GM19467 (cell line): ENCODE data around the gene NOXO1.
"Not testable (repeated sequence)": the region's sequence is repeated elsewhere in the genome, so short reads cannot be mapped to it uniquely, and the experiment has no call there.

Experiments
- ATAC-seq: cut with Tn5 transposase; IDR thresholded peaks from one replicate; pipeline ENCODE4 v1.9.1; 2021; ENCODE audit warnings: mild to moderate bottlenecking, moderate library complexity; ENCODE audit not compliant: unreplicated experiment

NOXO1 gene

DNA sequence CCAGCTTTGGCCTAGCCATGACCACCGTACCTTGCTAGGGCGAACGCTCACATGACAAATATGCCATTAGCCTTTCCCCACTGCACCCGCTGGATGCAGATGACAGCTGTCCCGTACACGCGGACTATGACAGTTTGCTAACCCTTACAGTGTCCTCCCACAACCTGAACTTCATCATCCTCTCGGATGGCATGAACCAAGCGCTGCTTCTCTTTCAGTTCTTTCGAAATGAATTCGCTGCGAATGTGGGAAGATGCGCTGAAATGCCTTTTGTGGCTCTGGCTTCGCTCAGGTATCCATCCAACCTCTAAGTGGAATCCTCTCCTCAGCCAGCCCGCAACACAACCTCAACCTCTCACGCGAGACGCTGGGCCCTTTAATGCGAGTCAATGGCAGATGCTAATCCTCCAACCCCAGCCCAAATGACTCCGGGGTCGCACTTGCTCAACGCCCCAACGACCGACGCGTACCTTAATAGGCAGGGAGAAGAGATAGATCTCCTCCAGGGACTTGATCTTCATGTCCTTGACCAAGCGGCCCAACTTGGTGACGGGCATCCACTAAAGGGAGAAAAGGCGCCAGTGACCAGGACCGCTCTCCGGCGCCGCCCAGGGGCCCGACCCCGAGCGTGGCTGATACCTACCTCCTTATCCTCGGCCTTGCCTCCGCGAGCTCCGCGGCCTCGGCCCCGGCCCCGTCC, 17.3 kb downstream of the NOXO1 start:
- peak; percentile 1 for ATAC-seq

DNA sequence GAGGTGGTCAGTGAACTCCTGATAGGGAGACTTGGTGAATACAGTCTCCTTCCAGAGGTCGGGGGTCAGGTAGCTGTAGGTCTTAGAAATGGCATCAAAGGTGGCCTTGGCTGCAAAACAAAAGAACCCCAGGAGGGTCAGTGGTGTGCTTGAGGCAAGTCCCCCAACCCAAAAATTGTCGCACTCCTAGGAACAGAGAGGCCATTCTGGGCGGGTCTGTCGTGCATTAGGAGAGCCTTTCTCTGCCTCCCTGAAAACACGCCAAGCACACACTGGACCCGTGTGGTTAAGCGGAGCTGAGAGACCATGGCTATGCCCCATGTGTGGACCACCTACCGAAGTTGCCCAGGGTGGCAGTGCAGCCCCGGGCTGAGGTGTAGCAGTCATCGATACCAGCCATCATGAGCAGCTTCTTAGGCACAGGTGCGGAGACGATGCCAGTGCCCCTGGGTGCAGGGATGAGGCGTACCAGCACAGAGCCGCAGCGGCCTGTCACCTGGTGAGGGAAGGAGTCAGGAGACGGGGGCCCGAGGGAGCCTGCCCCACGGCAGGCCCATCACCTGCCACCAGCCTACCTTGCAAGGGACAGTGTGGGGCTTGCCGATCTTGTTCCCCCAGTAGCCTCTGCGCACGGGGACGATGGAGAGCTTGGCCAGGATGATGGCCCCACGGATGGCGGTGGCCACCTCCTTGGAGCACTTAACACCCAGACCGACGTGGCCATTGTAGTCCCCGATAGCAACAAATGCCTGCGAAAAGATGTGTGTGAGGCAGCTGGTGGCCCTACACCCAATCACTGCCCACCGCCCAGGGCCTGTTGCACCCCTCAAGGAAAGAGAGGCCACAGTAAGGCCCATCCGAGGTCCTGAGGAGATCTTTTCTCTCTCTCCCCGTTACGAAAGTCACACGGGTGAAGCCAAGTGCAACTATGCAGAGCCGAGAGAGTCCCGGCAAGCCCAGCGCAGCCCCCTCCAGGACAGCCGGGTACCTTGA, 18.8 kb downstream of the NOXO1 start:
- ATAC-seq, result not testable (repeated sequence)

DNA sequence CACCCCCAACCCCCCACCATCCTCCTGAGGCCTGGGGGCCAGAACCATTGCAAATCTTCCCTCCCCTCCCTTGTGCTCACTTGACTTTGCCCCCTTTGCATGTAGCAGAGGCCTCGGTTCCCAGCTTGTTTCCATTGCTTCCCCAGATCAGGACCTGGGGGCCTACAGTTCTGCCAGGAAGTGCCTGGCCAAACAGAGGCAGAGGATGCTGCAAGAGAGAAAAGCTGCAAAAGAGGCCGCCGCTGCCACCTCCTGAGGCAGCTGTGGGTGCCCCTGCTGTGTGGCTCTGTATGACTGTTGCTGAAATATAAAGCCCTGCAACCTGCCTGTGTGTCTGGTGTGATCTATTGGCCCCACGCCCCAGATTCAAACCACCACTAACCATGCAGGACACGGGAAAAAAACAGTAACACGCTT, 19.6 kb downstream of the NOXO1 start:
- no peak for ATAC-seq

DNA sequence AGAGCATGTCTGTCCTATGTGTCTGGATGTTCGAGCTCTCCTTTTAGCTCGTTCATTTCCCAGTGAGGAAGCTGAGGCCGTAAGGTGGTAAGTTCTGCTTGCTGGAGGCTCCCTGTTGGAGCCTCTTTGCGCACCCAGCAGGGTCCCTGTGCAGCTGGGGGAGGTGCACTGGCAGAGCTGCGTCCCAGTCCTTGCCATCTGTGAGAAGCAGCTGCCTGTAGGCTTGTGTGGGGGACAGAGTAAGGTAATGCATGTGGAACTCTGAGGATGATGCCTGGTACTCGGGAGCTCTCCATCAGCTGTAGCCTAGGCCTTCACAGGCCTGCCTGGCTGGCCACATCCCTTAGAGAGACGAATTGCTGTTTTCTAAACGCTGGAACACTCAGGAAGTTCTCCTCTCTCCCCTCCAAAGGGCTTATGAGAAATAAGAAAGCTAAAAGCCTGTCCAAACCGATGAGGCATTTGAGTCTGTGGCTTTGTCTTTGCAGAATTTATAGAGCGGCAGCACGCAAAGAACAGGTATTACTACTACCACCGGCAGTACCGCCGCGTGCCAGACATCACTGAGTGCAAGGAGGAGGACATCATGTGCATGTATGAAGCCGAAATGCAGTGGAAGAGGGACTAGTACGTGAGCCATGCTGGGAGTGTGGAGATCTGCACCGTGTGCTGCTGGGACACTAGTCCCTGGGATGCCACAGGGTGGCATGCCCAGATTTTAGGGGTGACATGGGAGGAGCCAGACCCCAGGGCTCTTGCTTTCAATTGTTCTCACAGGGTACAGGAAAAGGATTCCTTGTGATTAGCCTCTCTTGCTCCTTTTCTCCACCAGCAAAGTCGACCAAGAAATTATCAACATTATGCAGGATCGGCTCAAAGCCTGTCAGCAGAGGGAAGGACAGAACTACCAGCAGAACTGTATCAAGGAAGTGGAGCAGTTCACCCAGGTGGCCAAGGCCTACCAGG, 20.3 kb downstream of the NOXO1 start:
- no peak for ATAC-seq

DNA sequence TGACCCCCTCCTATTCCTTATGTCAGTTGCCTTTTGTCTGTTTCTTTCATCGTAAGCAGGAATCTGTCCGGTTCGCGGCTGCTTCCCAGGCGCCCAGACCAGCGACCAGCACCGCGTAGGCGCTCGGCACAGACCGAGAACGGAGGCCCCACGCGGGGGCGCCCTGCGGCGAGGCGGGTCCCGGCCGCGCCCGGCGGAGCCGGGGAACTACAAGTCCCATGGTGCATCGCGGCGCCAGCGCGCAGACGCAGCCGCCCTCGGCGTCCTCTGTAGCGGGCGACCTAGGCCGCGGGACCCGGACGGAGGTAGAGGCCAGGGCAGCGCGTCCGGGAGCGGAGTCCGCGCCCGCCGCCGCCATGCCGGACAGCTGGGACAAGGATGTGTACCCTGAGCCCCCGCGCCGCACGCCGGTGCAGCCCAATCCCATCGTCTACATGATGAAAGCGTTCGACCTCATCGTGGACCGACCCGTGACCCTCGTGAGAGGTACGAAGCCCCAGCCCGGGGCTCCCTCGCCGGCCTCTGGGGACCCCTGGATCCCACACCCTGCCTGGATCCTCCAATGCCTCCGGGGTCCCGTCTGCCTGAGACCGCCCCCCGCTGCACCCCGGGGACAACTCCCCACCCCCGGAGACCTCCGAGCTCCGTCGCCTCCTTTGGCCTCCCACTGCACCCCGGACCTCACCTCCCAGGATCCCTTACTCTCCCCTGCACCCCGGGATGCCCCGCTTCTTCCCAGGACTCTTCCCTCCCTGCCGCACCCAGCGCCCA, 21.8 kb downstream of the NOXO1 start, which contains the start of gene NDUFB10:
Gene NDUFB10, plus strand, starts transcription at position 270 of the 771 bp plus-strand sequence. Its CDS starts 87 bp downstream, at position 357.
- peak; percentile 78 for ATAC-seq

DNA sequence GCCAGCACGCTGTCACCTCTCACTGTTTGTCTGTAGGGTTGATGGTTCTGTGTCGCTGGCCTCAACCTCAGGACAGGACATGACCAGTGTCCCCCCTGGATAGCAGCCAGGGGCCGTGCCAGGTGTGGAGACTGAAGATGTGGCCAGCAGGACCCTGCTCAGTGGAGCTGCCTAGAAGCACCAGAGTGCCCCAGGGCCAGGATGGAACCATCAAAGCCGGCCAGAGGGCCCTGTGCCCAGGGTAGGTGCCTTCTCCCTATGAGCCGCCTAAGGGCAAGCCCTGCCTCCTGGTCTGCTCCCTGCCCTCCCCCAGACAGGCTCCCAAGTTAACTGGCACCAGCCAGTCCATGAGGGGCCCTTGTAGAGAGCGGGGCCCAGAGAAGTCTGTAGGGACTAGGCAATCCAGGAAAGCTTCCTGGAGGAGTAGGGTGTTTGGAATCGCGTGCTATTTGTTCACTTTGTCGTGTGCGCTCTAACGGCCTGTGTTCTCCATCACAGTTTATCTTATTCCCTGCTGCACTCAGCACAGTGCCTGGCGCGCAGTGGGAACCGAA, 22.5 kb downstream of the NOXO1 start:
- no peak for ATAC-seq

DNA sequence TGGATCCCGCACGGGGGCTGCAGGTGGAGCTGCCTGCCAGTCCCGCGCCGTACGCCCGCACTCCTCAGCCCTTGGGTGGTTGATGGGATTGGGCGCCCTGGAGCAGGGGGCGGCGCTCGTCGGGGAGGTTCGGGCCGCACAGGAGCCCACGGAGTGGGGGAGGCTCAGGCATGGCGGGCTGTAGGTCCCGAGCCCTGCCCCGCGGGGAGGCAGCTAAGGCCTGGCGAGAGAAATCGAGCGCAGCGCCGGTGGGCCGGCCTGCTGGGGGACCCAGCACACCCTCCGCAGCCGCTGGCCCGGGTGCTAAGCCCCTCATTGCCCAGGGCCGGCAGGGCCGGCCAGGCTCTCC, 23.2 kb downstream of the NOXO1 start:
- not testable (repeated sequence) for ATAC-seq

DNA sequence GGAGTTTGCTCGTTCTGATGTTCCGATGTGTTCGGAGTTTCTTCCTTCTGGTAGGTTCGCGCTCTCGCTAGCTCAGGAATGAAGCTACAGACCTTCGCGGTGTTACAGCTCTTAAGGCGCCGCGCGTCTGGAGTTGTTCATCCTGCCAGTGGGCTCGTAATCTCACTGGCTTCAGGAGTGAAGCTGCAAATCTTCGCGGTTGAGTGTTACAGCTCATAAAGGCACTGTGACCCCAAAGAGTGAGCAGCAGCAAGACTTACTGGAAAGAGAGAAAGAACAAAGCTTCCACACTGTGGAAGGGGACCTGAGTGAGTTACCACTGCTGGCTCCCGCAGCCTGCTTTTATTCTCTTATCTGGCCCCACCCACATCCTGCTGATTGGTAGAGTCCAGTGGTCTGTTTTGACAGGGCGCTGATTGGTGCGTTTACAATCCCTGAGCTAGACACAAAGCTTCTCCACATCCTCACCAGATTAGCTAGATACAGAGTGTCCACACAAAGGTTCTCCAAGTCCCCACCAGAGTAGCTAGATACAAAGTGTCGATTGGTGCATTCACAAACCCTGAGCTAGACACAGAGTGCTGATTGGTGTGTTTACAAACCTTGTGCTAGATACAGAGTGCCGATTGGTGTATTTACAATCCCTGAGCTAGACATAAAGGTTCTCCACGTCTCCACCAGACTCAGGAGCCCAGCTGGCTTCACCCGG, 23.7 kb downstream of the NOXO1 start:
- ATAC-seq, result not testable (repeated sequence)

DNA sequence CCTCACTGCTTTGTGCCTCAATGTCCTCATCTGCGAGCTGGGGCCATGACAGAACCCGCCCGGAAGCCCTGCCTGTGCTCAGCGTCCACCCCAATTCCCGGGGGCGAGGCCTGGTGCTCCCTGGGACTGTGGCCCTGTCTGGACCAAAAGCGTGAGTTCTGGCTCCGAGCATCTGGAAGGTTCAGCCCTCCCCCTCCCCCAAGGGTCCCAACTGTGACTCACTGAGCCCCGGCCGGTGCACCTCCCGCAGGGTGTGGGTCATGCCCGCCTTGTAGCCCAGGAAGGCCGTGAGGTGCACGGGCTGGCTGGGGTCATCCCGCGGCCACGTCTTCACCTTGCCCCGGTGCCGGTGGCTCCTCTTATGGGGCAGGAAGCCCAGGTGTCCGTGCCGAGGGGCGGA, 27.5 kb downstream of the NOXO1 start:
- no peak for ATAC-seq

DNA sequence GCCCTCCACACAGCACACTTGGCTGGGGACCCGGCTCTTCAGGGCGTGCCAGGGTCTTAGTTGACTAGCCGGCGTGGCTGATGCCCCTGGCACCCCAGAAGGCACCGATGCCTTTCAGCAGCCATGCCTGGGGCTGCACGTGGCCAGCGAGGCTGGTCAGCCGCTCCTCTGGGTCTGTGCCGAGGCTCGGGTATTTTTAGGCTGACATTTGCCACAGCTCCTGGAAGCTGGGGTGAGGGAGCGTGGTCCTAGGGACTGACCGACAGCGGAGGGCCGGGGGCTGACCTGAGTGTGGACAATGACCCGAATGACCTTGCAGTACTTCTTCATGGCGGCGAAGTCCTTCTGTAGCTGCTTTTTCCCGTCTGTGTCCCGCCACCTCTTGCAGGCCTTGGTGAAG, 30.7 kb downstream of the NOXO1 start:
- no peak for ATAC-seq

DNA sequence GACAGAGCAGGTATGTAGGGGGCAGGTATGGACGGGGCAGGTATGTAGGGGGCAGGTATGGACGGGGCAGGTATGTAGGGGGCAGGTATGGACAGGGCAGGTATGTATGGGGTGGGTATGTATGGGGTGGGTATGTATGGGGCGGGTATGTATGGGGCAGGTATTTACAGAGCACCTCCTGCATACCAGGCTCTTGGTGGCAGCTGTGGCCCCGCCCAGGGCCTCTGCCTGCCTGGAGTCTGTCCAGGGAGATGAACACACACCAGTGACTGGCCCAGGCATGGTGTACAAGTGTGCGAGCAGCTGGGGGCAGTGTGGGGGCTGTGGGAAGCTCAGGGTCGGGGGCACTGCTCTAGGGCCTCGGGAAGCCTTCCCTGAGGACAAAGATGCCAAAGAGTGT, 31.2 kb downstream of the NOXO1 start:
- ATAC-seq, result no peak

DNA sequence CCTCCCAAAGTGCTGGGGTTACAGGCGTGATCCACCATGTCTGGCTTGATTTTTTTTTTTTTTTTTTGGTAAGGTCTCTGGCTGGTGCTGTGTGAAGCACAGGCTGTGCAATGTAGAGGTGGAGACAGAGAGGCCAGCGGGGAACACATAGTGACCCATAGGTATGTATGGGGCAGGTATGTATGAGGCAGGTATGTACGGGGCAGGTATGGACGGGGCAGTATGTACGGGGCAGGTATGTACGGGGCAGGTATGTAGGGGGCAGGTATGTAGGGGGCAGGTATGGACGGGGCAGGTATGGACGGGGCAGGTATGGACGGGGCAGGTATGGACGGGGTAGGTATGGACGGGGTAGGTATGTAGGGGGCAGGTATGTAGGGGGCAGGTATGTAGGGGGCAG, 31.8 kb downstream of the NOXO1 start:
- ATAC-seq, result no peak

DNA sequence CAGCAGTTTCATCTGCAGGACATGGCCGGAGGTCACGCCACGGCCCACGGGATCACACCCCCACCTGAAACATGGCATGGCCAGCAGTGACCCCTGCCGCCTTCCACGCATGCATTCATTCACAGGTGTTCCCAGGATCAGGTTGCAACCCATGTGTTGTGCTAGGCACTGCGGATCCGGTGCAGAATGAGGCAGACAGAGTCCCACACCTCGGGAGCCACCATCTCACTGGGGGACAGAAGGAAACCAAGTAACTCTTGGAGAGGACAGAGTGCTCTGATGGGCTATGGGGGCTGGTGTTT, 33.9 kb downstream of the NOXO1 start:
- ATAC-seq, result no peak

DNA sequence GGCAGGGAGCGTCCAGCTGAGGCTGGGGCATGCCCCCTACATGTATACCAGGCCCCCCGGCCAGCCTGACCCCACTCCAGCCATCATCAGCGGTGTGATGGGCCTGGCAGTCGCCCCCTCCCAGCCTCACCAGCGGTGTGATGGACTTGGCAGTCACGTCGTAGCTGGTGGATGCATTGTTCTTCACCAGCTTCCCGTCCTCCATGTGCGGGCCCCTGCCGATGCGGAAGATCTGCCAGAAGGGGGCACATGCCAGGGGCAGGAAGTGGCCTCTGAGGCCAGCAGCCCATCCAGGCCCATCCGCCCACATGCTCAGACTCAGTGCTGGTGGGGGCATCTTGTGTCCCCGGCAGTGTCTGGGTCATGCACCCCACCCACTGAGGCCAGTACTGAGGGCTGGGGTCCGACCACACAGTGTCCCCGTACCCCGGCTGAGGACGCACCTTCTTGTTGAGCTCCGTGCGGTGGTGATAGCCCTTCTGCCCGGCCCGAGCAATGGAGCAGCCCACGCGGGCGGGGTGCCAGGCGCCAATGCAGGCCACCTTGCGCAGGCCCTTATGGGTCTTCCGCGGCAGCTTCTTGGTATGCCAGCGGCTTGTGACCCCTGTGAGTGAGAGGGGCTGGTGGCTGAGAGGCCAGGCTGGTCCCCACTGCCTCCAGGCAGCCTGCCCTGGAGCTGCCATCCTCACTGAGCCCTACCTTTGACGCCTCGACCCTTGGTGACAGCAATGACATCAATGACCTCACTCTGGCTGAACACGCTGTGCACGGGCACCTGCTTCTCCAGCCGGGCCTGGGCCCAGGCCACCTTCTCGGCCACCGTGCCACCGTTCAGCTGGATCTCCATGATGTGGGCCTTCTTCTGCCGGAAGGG, 34.5 kb downstream of the NOXO1 start:
- no peak for ATAC-seq

DNA sequence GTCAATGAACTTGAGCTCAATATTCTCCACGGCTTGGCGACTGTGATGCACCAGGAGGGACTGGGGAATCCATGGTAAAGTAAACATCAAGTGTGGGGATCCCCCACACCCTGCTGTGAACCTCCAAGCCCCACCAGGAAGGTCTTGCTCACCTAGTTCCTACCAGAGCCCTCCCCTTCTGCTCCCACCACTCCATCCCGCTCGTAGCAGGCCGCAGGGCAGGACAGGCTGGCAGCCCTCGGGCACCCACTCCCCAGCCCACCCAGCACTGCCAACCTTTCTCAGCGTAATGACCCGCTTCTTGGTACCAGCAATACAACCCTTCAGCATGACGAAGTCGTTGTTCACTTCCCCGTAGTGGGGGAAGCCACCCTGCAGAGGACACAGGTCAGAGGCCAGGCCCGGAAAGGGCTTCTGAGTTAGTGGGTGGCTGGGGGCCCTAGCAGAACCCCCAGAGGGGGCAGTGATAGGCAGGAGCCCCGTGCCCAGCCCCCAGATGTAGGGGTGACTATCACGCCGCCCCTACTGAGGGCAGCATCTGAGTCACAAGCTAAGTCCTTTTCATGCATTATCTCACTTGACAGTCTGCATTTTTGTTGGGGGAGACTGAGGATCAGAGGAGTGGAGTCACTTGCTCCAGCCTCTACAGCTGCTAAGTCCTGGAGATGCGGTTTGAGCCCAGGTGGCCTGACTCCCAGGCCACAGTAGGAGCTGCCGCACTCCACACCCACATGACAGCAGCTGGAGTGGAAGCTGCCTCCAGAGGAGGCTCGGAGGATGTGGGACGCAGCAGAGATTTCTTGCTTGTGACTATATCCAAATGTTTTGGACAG, 35.5 kb downstream of the NOXO1 start:
- no peak for ATAC-seq

DNA sequence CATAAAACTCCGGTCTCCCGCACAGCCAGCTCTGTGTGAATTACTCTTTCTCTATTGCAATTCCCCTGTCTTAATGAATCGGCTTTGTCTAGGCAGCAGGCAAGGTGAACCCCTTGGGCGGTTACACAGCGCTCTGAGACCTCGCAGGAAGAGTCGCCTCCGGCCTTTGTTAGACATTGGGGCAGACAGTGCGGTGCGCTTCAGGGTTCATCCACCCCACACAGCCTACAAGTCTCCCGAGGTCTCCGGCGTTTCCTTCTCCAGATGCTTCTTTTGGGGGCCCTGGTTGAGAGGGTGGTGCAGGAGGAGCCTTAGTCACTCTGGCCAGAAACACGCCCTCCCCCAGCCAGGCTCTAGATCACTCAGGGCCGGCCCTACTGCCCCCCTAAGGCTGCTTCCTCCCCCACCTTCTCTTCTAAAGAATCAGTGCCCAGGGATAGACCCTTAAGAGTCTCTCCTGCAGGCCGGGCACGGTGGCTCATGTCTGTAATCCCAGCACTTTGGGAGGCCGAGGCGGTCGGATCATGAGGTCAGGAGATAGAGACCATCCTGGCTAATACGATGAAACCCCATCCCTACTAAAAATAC, 36.6 kb downstream of the NOXO1 start:
- no peak for ATAC-seq
